H1 (cell line): ENCODE data around the gene FES. TPM values are rescaled to one million over a fixed set of nuclear protein-coding genes. Genes with fewer than 3 reads are reported as not detected.

Source experiments
- CTCF ChIA-PET: fragments of 300-600 bp; sonication (Branson Sonifier 250); formaldehyde crosslinking; loops from one replicate; lab custom pipeline; 2021; ENCODE audit not compliant: partially characterized antibody; lab: Charles Lee
- POLR2A ChIA-PET: fragments of 300-600 bp; sonication (Branson Sonifier 250); formaldehyde crosslinking; loops from one replicate; lab custom pipeline; 2021; ENCODE audit warnings: inconsistent platforms; ENCODE audit not compliant: partially characterized antibody; lab: Charles Lee
- DNase-seq, 2 experiments: peaks; one replicate each; pipeline versions ENCODE4 v3.0.0 to v3.0.0-alpha.2; 2010 to 2022; ENCODE audit warnings: low spot score in 2 of 2, low read depth in 1 of 2, mixed read lengths in 1 of 2
- FAIRE-seq: peaks from 2 replicates; lab custom pipeline; 2011; peaks lifted over from hg19 to GRCh38; lab: Jason Lieb, UNC
- H2AFZ ChIP-seq: 2 replicates; pipeline ENCODE4 v1.8.1; 2012; ENCODE audit warnings: low read length, inconsistent platforms
- H2AK5ac ChIP-seq: 2 replicates; pipeline ENCODE4 v1.6.1; 2013; ENCODE audit warnings: low read depth, low read length
- H2BK120ac ChIP-seq: replicated peaks from 2 replicates; pipeline ENCODE3; 2013; ENCODE audit warnings: low read depth, low read length, inconsistent platforms
- H2BK12ac ChIP-seq: 2 replicates; pipeline ENCODE4 v1.6.1; 2013; ENCODE audit warnings: low read depth, low read length
- H2BK15ac ChIP-seq: 2 replicates; pipeline ENCODE4 v1.6.1; 2013; ENCODE audit warnings: low read length
- H2BK20ac ChIP-seq: 2 replicates; pipeline ENCODE4 v1.6.1; 2013; ENCODE audit warnings: low read length
- H2BK5ac ChIP-seq: 2 replicates; pipeline ENCODE4 v1.6.1; 2013; ENCODE audit warnings: low read depth, low read length
- H3K14ac ChIP-seq: 2 replicates; pipeline ENCODE4 v1.6.1; 2013; ENCODE audit warnings: inconsistent platforms; ENCODE audit not compliant: insufficient read length
- H3K18ac ChIP-seq: 2 replicates; pipeline ENCODE4 v1.6.1; 2013; ENCODE audit warnings: low read length; ENCODE audit errors: extremely low read depth
- H3K23ac ChIP-seq: 2 replicates; pipeline ENCODE4 v1.6.1; 2013; ENCODE audit warnings: inconsistent platforms; ENCODE audit not compliant: insufficient read length
- H3K23me2 ChIP-seq: 2 replicates; pipeline ENCODE4 v1.6.1; 2013; ENCODE audit warnings: low read depth, low read length
- H3K27ac ChIP-seq: 2 replicates; pipeline ENCODE4 v1.6.1; 2011; ENCODE audit warnings: low read depth, low read length, inconsistent platforms
- H3K27me3 ChIP-seq, 4 experiments: replicated peaks in 1 of 4; 1 replicate in 1 of 4; 2 replicates in 3 of 4; pipeline versions ENCODE4 v1.6.1 to v1.8.1; 2011 to 2013; ENCODE audit warnings: low read length in 3 of 4, mild to moderate bottlenecking in 3 of 4, inconsistent platforms in 2 of 4, mixed read lengths in 2 of 4, moderate library complexity in 1 of 4; ENCODE audit not compliant: control insufficient read depth in 3 of 4, insufficient read depth in 3 of 4; ENCODE audit errors: extremely low read depth in 1 of 4
- H3K36me3 ChIP-seq, 4 experiments: 2 replicates each; pipeline versions ENCODE4 v1.6.1 to v1.8.1; 2011 to 2013; ENCODE audit warnings: mild to moderate bottlenecking in 4 of 4, low read length in 3 of 4, moderate library complexity in 2 of 4, control low read depth in 1 of 4, inconsistent platforms in 1 of 4; ENCODE audit not compliant: insufficient read depth in 4 of 4, control insufficient read depth in 2 of 4
- H3K4ac ChIP-seq: replicated peaks from 2 replicates; pipeline ENCODE3; 2013; ENCODE audit warnings: low read length, low read depth, mixed read lengths, inconsistent platforms; ENCODE audit not compliant: insufficient read length
- H3K4me1 ChIP-seq, 4 experiments: replicated peaks in 1 of 4; 1 replicate in 1 of 4; 2 replicates in 3 of 4; pipeline versions ENCODE4 v1.6.1 to v1.8.1; 2011 to 2013; ENCODE audit warnings: low read length in 3 of 4, inconsistent platforms in 2 of 4, mixed read lengths in 1 of 4; ENCODE audit not compliant: insufficient read depth in 4 of 4, control insufficient read depth in 3 of 4
- H3K4me2 ChIP-seq, 2 experiments: 2 replicates each; pipeline versions ENCODE4 v1.6.1 to v1.8.1; 2011 to 2013; ENCODE audit warnings: low read depth in 2 of 2, low read length in 2 of 2, control low read depth in 1 of 2, inconsistent platforms in 1 of 2, mild to moderate bottlenecking in 1 of 2; ENCODE audit not compliant: insufficient read depth in 1 of 2
- H3K4me3 ChIP-seq, 4 experiments: fragments of 200-600, 300-600 bp in 1 of 4; sonication (generic), shearing (Covaris generic), sonication (Bioruptor Twin) in 1 of 4; 2 replicates each; pipeline versions ENCODE4 v1.5.1 to v1.8.1; 2011 to 2016; ENCODE audit warnings: low read length in 4 of 4, low read depth in 3 of 4, control low read depth in 2 of 4, inconsistent platforms in 2 of 4, mild to moderate bottlenecking in 2 of 4, mixed read lengths in 1 of 4, moderate library complexity in 1 of 4; ENCODE audit not compliant: insufficient read depth in 2 of 4; ENCODE audit errors: extremely low read depth in 1 of 4
- H3K56ac ChIP-seq: replicated peaks from 2 replicates; pipeline ENCODE3; 2013; ENCODE audit warnings: low read depth, mild to moderate bottlenecking, mixed read lengths, low read length, inconsistent platforms; ENCODE audit not compliant: insufficient read length
- H3K79me1 ChIP-seq: 2 replicates; pipeline ENCODE4 v1.6.1; 2013; ENCODE audit warnings: low read depth, low read length, control low read depth
- H3K79me2 ChIP-seq, 2 experiments: 2 replicates each; pipeline versions ENCODE4 v1.6.1 to v1.8.1; 2012 to 2013; ENCODE audit warnings: low read length in 2 of 2, mild to moderate bottlenecking in 2 of 2, inconsistent platforms in 1 of 2; ENCODE audit not compliant: insufficient read depth in 2 of 2, control insufficient read depth in 1 of 2
- H3K9ac ChIP-seq, 4 experiments: replicated peaks in 1 of 4; 1 replicate in 1 of 4; 2 replicates in 3 of 4; pipeline versions ENCODE4 v1.6.1 to v1.8.1; 2011 to 2013; ENCODE audit warnings: low read depth in 3 of 4, low read length in 3 of 4, control low read depth in 2 of 4, mild to moderate bottlenecking in 2 of 4, moderate library complexity in 2 of 4, inconsistent platforms in 1 of 4; ENCODE audit errors: extremely low read depth in 1 of 4
- H3K9me3 ChIP-seq, 2 experiments: 2 replicates each; pipeline versions ENCODE4 v1.6.1 to v1.8.1; 2012 to 2013; ENCODE audit warnings: mild to moderate bottlenecking in 2 of 2, moderate library complexity in 2 of 2, control low read depth in 1 of 2, inconsistent platforms in 1 of 2, low read depth in 1 of 2, low read length in 1 of 2, mixed read lengths in 1 of 2; ENCODE audit not compliant: insufficient read depth in 2 of 2
- H4K20me1 ChIP-seq, 2 experiments: replicated peaks in 1 of 2; 2 replicates each; pipeline versions ENCODE3 to v1.8.1; 2011 to 2013; ENCODE audit warnings: inconsistent platforms in 2 of 2, low read length in 2 of 2, mild to moderate bottlenecking in 1 of 2; ENCODE audit not compliant: insufficient read depth in 2 of 2, control insufficient read depth in 1 of 2
- H4K5ac ChIP-seq: 2 replicates; pipeline ENCODE4 v1.6.1; 2013; ENCODE audit warnings: low read length, low read depth, mixed read lengths, inconsistent platforms; ENCODE audit not compliant: insufficient read length
- H4K8ac ChIP-seq: 2 replicates; pipeline ENCODE4 v1.8.0; 2013; ENCODE audit warnings: mild to moderate bottlenecking, moderate library complexity, low read length, inconsistent platforms; ENCODE audit not compliant: insufficient read depth; ENCODE audit errors: extremely low read depth
- H4K91ac ChIP-seq: replicated peaks from 2 replicates; pipeline ENCODE3; 2013; ENCODE audit warnings: low read length, mixed read lengths, inconsistent platforms; ENCODE audit not compliant: insufficient read length
- ATF3 ChIP-seq: IDR thresholded peaks from 2 replicates; pipeline ENCODE4 v1.6.1; 2011; ENCODE audit warnings: low read depth, mild to moderate bottlenecking, low read length; ENCODE audit not compliant: insufficient read depth
- CTBP2 ChIP-seq: IDR thresholded peaks from 2 replicates; pipeline ENCODE4 v1.7.0; 2011; ENCODE audit warnings: borderline replicate concordance, mild to moderate bottlenecking, moderate library complexity, mixed read lengths, low read length; ENCODE audit not compliant: insufficient read depth, insufficient read length
- GABPA ChIP-seq: IDR thresholded peaks from 2 replicates; pipeline ENCODE4 v1.6.1; 2011; ENCODE audit warnings: mild to moderate bottlenecking, low read length, moderate library complexity, borderline replicate concordance; ENCODE audit not compliant: insufficient read depth
- PHF8 ChIP-seq: fragments of 200-600 bp; sonication (generic); conservative IDR thresholded peaks from 2 replicates; pipeline ENCODE4 v1.7.1; 2012; ENCODE audit warnings: low read depth, mild to moderate bottlenecking, inconsistent platforms, low read length, moderate library complexity
- USF2 ChIP-seq: IDR thresholded peaks from 2 replicates; pipeline ENCODE4 v1.6.1; 2011; ENCODE audit warnings: low read length, improper control_type of control experiment
- WGBS, 2 experiments: shearing (Covaris generic) in 1 of 2; methylation state at CpG; one replicate each; pipeline versions ENCODE4 v1.1.6 to v1.1.7; 2013 to 2015; ENCODE audit warnings: low lambda C conversion rate in 2 of 2, mixed read lengths in 2 of 2, inconsistent platforms in 1 of 2, low coverage in 1 of 2, missing lambda C conversion rate in 1 of 2; ENCODE audit not compliant: insufficient replicate concordance in 2 of 2, insufficient coverage in 1 of 2, insufficient read length in 1 of 2; ENCODE audit errors: extremely low coverage in 1 of 2, missing lambda C conversion rate in 1 of 2; 5-methylcytosine and 5-hydroxymethylcytosine counted together
- long read RNA-seq, 2 experiments: library from RNA in 1 of 2; library from capped mRNA in 1 of 2; stranded (forward); transcript quantifications; one replicate each; pipeline ENCODE4 v2.0.0, GENCODE V29; 2021; ENCODE audit warnings: inconsistent platforms in 1 of 2
- polyA minus RNA-seq, 3 experiments: library from RNA; depleted of rRNA, polyadenylated mRNA; stranded (reverse); fragments of >200 nt; gene quantifications; 1 replicate in 2 of 3; 2 replicates in 1 of 3; pipeline ENCODE4 v1.2.3, GENCODE V29; 2011
- polyA plus RNA-seq, 7 experiments: library from polyadenylated mRNA; depleted of rRNA in 3 of 7; stranded (reverse) in 5 of 7; unstranded in 2 of 7; fragments of >200 nt in 5 of 7; fragments of 200-250 nt in 2 of 7; gene quantifications; 1 replicate in 5 of 7; 2 replicates in 1 of 7; 4 replicates in 1 of 7; pipeline versions ENCODE4 v1.2.1 to v1.2.3, GENCODE V29; 2011 to 2013; ENCODE audit warnings: missing spikeins in 2 of 7, mixed read lengths in 2 of 7
- total RNA-seq: library from RNA; stranded (reverse); fragmentation: NEBNext Ultra II Directional; extraction: Animal tissue kit (Norgen Biotek cat#: 25700); gene quantifications from 2 replicates; pipeline ENCODE4 v1.2.1, GENCODE V29; 2021

FES gene
- total RNA-seq (6.8 and 8.6 TPM in 2 replicates), polyA plus RNA-seq (2011; rRNA removed) (8.5 and 10.9 TPM in 2 replicates), polyA minus RNA-seq (2011; rRNA and poly(A)+ RNA removed) (7.4 and 8.6 TPM in 2 replicates)
- 9.5 TPM for polyA plus RNA-seq (2011; cell fraction: cytosol; rRNA removed)
- 42.5 TPM for polyA plus RNA-seq (2011; cell fraction: nucleus; rRNA removed)
- 4.2 to 9.7 TPM (median 8.0 TPM) in 4 replicates for polyA plus RNA-seq (2012, experiment 1 of 2)
- 6.3 TPM for polyA plus RNA-seq (2012, experiment 2 of 2)
- 3.9 TPM for polyA plus RNA-seq (2013, experiment 1 of 2)
- 3.0 TPM for polyA plus RNA-seq (2013, experiment 2 of 2)
- polyA minus RNA-seq (2011; cell fraction: cytosol; rRNA and poly(A)+ RNA removed) = 9.8 TPM
- polyA minus RNA-seq (2011; cell fraction: nucleus; rRNA and poly(A)+ RNA removed) = 18.5 TPM
- long read RNA-seq, experiment 1, partial matches to known transcripts = 2 of 2 reads
- long read RNA-seq, experiment 1, other reads (novel, unspliced or antisense) = 0 of 2 reads
- long read RNA-seq, experiment 2, partial matches to known transcripts = 0 of 2 reads
- long read RNA-seq, experiment 2, other reads (novel, unspliced or antisense) = 2 of 2 reads

GRCh38 chr15:90883976-90884718 lies at the start of gene FES:
Gene FES (plus strand): TSS chr15:90884504. CDS start chr15:90885046, 542 bp downstream.
- H4K5ac ChIP-seq = peak within 1 kb of the TSS; percentile 37
- no peak within 1 kb of the TSS; the same call in 1 of the 2 replicates for H2AK5ac ChIP-seq
- peak within 1 kb of the TSS; percentile 42; the same call in 1 of the 2 replicates for H2AFZ ChIP-seq
- POLR2A ChIA-PET = interaction anchor here (0.9 to 4.7 kb wide), 7 partner anchors 10 to 67 kb away, joined by 3 to 22 read pairs (median 11); partner anchors contain the start of gene FURIN
- no peaks in the 10 kb centered on the region; the same call in 1 of the 2 replicates for H3K23me2 ChIP-seq
- no peaks in the 10 kb centered on the region for H3K79me2 ChIP-seq
- H3K9me3 ChIP-seq = no peaks in the 10 kb centered on the region
- H3K79me1 ChIP-seq = no peaks in the 10 kb centered on the region; the same call in 1 of the 2 replicates
- H2BK12ac ChIP-seq = peak within 1 kb of the TSS; percentile 87; the same call in 1 of the 2 replicates
- no peak within 1 kb of the TSS for H2BK120ac ChIP-seq
- H3K56ac ChIP-seq = no peak within 1 kb of the TSS
- WGBS, 2 experiments = 21% methylated on average over 24 of the region's 58 CpGs; no CpG with 5 or more reads in 1 of the 2 experiments
- H3K27ac ChIP-seq = no peak within 1 kb of the TSS
- H4K20me1 ChIP-seq = peaks cover 0 to 3% of the 10 kb centered on the region in 2 experiments
- H4K8ac ChIP-seq = peak within 1 kb of the TSS; percentile 86
- H3K18ac ChIP-seq = peak within 1 kb of the TSS; percentile 97
- peak within 1 kb of the TSS; percentile 18 to 57 (median 22); a peak in 7 of 8 replicates for H3K4me3 ChIP-seq
- no peak for FAIRE-seq
- H3K36me3 ChIP-seq = peaks cover 5 to 12% (median 7%) of the 10 kb centered on the region in 4 experiments; a peak in 4 of 8 replicates
- peak within 1 kb of the TSS; percentile 62 to 72 for H3K4me2 ChIP-seq
- H2BK20ac ChIP-seq = no peak within 1 kb of the TSS; the same call in 1 of the 2 replicates
- H2BK15ac ChIP-seq = peak within 1 kb of the TSS; percentile 97; the same call in 1 of the 2 replicates
- H4K91ac ChIP-seq = peak within 1 kb of the TSS; percentile 95
- peak within 1 kb of the TSS; percentile 87; the same call in 1 of the 2 replicates for H2BK5ac ChIP-seq
- H3K27me3 ChIP-seq = no peaks in the 10 kb centered on the region
- peak within 1 kb of the TSS; percentile 66 for H3K4ac ChIP-seq
- DNase-seq = peak in 1 of 2 experiments; percentile 79
- H3K23ac ChIP-seq = no peak within 1 kb of the TSS
- H3K4me1 ChIP-seq = peaks cover 0 to 21% (median 15%) of the 10 kb centered on the region in 4 experiments; a peak in 6 of 7 replicates
- CTCF ChIA-PET = interaction anchor here (0.9 to 5.5 kb wide), 17 partner anchors 10 to 265 kb away, joined by 3 to 132 read pairs (median 17); partner anchors contain the start of genes HDDC3, MAN2A2 and UNC45A
- peak within 1 kb of the TSS in 1 of 4 experiments; percentile 24; a peak in 3 of 7 replicates for H3K9ac ChIP-seq
- no peak within 1 kb of the TSS for H3K14ac ChIP-seq
- TF ChIP-seq ATF3 (no peak), GABPA (peak; percentile 50; the same call in 1 of the 2 replicates), CTBP2 (no peak), USF2 (no peak), PHF8 (peak; percentile 30)
